ENCODE measurements around the gene ITGAE.

The ITGAE gene

DNA sequence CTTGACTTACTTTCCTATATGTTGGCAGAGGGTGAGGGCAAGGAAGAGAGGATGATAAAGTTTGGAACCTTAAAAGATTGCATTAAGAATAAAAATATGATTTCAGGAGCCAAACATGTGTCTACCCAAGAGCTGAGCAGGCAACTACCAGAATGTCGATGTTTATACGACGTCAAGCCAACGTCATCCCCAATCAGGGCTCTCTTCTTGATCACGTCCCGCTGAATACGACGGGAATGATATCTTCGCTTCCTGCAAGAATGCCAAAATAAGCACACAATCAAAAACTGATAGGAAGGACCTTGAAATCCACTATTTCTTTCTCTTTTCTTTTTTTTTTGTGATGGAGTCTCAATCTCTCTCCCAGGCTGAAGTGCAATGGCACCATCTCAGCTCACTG, 20.1 kb upstream of the ITGAE start:
- DNase-seq (ENCODE audit: low spot score) (no peak), FAIRE-seq (no peak)

DNA sequence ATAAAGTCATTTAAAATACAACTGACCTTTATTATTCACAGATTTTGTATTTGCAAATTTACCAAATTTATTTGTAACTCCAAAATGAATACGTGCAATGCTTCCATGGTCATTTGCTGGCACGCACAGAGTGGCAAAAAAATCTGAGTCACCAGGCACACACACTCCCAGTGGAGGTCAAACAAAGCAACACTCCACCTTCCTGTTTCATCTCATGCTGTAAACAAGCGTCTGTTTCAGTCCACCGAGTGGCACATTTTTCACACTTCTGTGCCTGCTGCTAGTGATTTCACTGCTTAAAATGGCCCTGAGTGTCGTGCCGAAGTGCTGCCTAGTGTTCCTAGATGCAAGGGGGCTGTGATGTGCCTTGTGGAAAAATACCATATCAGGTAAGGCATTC, 17.8 kb upstream of the ITGAE start:
- no peak for FAIRE-seq

DNA sequence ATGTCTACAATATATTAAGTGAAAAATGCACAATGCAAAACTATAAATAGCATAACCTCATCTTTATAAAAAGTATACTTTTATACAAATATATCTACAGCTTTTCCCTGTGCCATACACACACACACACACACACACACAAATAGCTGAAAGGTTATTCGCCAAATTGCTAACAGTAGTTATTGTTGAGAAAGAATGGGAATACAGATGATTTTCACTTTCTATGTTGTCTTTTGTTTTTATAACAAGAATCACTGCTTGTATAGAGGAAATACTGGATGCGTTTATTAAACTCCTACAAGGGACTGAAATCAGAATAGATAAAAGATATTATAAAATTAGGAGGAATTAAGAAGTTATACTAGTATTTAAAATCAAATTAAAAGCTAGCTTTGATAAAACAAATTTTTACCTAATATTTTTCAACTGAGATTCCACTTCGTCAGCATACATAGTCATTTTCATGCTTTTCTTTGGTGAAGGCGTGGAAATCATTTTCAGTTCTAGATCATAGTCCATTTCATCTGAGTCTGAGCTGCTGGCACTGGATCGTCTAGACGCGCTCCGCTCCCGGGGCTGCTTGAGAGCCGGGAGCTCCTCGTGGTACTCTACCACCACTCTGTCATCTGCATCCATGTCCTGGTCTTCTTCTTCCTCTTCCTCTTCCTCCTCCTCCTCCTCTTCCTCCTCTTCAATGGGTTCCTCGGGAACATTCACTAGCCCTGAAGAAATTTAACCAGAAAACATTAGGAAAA, 17.0 kb upstream of the ITGAE start:
- DNase-seq (ENCODE audit: low spot score): no peak
- no peak for FAIRE-seq

More for the DNA sequence above, 17.8 kb upstream of the ITGAE start:
- no peak for DNase-seq (ENCODE audit: low spot score)

DNA sequence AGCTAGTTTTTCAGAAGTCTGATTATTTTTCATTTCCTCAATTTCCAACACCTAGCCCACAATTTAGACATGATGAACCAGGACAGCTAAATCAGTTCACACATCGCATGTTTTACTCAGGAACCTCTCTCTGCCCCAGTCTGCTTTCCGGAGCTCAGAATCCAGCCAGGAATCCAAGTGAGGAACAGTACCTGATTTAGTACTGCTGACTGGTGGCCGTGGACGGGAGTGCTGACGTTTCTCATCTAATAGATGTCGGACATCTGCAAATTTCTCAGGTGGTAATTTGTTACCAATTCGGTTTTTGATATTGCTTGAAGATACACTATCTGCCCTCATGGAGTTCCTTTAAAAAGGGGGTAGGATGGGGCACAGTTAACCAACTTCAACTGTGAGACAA, 14.9 kb upstream of the ITGAE start:
- DNase-seq (ENCODE audit: low spot score) (no peak), FAIRE-seq (no peak)

DNA sequence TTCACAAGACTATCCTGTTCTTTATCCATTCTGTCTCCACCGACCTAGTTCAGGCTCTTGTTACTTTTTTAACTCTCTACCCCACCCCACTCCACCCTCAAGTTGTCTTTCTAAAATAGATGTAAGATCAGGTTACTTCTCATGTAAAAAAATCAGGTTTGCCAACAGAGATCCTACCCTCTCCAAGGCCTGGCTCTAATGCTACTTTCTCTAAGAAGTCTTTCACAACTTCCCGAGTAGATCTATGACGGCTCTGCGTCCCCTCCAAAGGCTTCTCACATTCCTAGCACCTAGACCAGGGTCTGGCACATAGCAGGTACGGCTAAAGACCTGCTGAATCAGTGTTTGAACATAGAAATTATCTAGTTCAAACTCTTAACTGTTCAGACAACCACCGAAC, 14.1 kb upstream of the ITGAE start:
- no peak for DNase-seq (ENCODE audit: low spot score)
- FAIRE-seq: no peak

DNA sequence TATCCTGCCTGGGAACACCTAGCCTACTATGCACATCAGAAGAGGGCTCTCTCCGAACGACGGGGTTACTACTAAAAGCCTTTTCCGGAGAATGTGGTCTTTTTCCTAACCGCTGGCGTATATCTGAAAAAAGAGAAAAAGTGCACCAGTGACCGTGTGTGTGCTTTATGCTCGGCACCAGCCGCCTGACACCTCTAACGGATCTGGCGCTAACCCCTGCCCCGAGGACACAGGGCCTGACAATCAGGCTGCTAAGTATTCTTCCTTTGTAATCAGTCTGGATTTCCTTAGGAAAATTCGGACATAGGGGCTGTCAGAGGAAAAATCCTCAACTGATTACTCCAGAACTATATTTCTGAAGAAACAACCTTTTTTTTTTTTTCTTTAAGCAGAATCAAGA, 13.4 kb upstream of the ITGAE start:
- DNase-seq (ENCODE audit: low spot score) (no peak), FAIRE-seq (no peak)

DNA sequence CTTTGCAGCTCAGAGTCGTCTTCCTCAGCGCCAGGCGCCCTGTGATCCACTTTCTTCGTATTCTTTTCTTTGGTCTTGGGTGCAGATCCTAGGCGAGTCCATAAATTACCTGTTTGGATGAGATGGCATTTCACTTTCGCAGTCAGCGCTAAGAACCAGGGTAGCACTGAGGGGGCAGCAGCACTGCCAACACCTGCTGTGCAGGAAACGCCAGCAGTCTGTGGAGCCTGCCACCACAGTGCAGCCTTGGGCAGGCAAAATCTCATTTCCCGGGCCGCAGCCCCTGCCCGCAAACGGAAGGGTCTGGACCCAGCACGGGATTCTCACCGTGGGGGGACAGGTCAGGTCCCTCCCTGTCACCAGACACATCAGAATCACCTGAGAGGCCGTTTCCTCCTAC, 12.2 kb upstream of the ITGAE start:
- DNase-seq (ENCODE audit: low spot score) (no peak), FAIRE-seq (no peak)

DNA sequence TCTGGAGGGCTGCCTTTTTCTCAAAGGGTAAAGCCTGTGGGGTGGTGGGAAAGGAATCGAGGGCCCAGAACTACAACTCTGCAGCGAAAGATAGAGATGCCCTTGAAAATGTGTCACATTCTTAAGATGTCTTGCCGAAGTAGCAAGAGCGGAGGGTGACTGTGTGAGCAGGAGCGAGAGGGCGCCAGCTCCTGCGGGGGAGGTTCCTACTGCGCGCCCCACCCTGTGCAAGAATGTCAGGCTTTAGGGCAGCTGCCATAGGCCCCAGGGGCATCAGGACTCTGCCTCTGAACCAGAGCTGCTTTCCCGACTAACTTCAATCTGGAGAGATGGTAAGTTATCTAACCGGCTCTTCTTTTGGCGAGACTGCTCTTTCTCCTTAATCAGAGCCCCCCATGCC, 11.8 kb upstream of the ITGAE start:
- DNase-seq (ENCODE audit: low spot score) (no peak), FAIRE-seq (no peak)

DNA sequence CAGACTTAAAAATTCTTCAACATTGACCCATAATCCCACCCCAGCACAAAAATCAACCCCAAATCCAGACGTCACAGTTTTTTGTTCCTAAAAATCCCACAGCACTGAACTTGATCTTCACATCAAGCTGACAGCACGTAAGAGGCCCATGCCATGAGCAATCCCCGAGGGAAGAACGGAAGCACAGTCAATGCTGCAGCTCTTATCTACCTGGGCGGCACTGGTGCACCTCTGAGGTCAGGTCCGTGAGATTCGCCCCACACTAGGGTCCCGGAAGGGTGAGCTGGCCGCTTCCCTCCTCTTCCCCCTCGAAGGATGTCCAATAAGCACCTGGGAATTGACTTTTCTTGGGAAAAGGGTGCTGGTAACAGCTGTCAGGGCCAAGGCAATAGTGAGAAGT, 11.3 kb upstream of the ITGAE start:
- DNase-seq (ENCODE audit: low spot score) (no peak), FAIRE-seq (no peak)

DNA sequence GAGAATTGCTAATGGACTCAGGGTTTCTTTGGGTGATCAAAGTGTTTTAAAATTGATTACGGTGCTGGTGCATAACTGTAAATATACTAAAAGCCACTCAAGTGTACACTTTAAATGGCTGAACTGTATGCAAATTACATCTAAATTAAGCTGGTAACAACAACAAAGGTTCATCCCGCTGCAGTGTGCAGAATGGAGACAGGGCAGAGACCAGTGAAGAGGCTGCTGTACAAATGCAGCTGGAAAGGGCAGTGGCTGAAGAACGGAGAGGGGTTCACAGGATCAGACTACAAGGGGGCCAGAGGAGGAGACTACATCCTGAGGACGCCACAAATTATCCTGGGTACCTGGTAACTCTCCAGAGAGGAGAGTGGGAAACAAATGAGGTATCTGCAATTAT, 9.0 kb upstream of the ITGAE start:
- FAIRE-seq: no peak
- no peak for DNase-seq (ENCODE audit: low spot score)

DNA sequence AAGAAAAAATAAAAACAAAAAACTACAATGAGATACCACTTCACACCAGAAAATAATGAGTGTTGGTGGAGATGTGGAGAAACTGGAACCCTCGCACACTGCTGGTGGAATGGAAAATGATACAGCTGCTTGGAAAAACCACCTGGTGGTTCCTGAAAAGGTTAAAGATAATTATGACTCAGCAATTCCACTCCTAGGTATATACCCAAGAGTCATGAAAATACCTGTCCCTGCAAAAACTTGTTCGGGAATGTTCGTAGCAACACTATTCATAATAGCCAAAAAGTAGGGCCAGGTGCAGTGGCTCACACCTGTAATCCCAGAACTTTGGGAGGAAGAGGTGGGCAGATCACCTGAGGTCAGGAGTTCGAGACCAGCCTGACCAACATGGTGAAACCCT, 8.1 kb upstream of the ITGAE start:
- FAIRE-seq (no peak), DNase-seq (ENCODE audit: low spot score) (no peak)

DNA sequence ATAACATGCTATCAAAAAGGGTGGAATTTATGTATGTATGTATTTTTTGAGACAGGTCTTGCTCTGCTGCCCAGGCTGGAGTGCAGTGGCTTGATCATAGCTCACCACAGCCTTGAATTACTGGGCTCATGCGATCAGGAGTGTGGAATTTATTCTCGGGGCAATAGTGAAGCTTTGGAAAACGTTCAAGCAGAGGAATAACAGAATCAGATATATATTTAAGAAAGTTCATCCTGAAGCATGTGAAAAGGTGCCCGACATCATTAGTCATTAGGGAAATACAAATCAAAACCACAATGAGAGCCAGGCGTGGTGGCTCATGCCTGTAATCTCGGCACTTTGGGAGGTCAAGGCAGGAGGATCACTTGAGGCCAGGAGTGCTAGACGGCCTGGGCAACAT, 7.7 kb upstream of the ITGAE start:
- DNase-seq (ENCODE audit: low spot score) (no peak), FAIRE-seq (no peak)

DNA sequence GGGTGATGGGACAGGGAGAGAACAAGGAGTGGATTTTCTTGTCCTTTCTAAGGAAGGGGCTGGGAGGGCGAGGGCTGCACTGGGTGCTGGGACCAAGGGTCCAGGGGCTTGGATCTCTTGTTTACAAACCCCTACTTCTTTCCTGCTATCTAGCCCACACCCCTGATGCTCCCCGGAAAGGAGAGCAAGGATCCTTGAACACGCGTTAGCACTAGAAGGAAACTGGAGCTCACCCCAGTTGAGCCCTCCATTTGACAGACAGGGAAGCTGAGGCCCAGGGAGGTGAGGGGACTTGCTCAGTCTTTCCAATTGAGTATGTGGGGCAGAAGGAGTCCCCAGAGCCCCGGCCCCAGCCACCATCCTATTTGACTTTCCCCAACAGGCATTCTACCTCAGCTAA, 4.6 kb upstream of the ITGAE start:
- FAIRE-seq (no peak), DNase-seq (ENCODE audit: low spot score) (no peak)

DNA sequence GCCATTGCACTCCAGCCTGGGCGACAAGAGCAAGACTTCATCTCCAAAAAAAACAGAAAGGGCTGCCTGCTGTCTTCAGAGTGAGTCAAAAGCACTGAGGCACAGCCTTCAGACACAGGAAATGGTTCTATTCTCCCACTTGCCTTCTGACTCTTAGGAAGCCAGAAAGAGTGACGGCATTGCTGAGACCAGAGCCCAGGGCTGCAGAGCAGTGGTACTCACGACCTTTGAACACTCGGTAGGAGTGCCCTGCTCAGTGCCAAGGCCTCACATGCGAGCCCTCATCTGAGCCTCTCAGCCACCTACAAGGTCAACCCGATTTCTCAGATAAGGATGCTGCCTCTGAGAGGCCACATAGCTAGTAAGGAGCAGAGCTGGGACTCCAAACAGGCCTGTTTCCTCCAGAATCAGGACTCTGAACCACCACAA, 3.5 kb upstream of the ITGAE start:
- no peak for FAIRE-seq
- DNase-seq (ENCODE audit: low spot score): no peak

DNA sequence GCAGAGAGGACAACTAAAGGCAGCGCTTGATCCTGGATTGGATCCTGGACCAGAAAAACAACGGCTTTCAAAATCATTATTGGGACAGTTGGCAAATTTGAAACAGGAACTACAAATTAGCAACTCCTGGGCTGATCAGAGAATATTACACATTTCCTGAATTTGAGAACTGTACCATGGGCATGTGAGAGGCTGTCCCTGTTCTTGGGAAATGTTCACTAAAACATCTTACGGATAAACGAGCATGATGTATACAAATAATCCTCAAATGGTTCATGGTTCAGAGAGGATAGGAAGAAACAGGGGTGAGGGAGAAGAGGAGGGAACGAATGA, 2.3 kb upstream of the ITGAE start:
- DNase-seq (ENCODE audit: low spot score) (no peak), FAIRE-seq (no peak)

DNA sequence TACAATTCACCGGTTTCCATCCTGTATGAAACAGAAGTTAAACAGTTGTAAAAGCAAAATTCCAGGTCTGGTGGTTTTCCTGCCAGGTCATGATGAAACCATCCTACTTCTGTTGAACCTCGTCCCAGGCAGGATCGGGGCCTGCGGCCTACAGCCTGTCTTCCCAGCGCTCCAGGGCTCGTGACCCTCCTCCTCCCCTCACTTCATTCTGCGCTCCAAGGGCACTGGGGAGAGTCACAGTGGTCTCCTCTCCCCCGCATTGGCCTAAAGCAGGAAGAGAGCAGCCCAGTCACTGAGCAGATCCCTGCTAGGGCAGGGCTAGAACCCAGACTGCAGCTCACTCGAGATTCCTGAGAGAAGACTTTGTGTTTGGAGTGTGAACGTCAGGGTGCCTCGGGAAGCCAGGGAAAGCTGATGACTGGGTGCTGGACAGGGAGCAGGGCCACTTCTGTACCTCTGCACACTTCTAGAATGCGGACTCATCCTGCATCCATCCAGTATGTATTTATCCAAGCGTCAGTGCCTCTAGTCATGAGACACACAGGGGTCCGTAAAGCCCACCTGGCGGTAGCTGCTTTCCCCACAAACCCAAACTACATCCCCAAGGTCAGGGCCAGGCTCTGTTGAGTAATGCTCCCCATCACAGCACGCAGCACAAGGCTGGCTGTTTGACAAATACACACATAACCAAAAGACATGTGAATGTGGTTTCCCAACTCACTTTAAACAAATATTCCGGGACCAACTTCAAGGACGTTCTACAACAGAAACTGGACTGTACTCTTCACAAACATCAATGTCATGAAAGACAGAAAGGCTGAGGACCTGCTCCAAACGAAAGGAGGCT, 1.7 kb upstream of the ITGAE start:
- FAIRE-seq (no peak), DNase-seq (ENCODE audit: low spot score) (no peak)

DNA sequence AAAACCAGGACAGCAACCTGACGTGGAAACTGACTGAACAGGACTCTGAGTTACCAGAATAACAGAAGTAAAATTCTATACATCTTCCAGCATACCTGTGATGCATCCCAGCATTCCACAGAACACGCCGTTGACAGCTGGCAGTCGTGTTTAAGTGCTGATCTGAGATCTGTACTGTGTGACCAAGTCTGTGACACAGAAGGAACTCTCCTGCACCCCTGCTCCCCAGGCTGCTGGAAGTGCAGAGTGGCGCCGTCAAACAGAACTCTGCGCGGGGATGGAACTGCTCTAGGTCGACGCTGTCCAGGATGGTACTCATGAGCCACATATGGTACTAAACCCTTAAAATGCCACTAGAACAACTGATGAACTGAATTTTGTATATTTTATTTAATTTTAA, 804 bp upstream of the ITGAE start:
- FAIRE-seq (no peak), DNase-seq (ENCODE audit: low spot score) (no peak)

DNA sequence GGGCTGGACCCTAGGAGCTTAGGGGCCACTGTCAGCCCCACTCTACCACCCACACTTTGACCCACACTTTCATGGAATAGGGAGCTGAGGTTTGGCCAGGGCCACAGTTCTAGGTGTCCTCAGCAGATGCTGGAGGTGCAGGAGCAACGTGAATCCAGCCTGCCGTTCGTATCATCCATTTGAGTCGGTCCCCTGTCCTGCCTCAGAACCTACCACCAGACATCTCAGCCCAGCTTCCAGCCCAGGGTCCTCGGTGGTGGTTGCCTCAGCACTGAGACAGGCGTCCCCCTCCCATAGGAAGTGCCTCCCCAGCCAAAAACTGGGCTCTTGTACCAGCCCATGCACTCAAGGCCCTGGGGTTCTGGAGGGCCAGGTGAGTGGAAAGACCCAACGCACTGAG, 359 bp upstream of the ITGAE start:
- FAIRE-seq: no peak

DNA sequence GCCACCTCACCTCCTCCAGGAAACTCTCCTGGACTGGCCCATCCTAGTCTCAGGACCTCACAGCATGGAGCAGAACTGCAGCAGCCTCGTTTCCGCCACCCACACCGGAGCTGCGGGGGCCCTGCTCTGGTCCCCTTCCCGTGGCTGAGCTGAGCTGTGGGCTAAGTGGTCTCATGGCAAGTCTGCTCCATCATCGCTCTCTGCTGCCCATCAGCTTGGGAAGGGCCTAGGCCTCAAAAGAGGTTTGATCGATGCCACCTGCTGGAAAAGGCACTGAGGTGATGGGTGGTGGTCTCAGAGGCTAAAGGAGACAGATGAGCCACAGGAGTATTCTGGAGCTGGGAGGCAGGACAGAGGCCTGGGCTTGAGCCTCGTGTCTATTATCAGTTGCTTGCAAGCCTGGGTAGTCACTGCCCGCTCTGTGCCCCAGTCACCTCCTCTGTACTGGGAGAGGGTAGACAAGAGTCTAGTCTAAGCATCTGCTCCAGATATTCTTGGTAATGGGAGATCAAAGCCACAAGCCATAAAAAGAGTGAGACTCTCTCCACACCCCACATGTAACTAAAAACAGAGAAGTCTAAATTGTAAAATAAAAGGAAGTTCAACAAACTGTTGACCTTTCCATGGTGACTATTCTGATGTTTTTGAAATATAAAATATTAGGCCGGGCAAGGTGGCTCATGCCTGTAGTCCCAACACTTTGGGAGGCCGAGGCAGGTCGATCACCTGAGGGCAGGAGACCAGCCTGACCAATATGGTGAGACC, 1.6 kb downstream of the ITGAE start:
- DNase-seq (ENCODE audit: low spot score): no peak
- no peak for FAIRE-seq

More for the DNA sequence above, 359 bp upstream of the ITGAE start:
- DNase-seq (ENCODE audit: low spot score): no peak

DNA sequence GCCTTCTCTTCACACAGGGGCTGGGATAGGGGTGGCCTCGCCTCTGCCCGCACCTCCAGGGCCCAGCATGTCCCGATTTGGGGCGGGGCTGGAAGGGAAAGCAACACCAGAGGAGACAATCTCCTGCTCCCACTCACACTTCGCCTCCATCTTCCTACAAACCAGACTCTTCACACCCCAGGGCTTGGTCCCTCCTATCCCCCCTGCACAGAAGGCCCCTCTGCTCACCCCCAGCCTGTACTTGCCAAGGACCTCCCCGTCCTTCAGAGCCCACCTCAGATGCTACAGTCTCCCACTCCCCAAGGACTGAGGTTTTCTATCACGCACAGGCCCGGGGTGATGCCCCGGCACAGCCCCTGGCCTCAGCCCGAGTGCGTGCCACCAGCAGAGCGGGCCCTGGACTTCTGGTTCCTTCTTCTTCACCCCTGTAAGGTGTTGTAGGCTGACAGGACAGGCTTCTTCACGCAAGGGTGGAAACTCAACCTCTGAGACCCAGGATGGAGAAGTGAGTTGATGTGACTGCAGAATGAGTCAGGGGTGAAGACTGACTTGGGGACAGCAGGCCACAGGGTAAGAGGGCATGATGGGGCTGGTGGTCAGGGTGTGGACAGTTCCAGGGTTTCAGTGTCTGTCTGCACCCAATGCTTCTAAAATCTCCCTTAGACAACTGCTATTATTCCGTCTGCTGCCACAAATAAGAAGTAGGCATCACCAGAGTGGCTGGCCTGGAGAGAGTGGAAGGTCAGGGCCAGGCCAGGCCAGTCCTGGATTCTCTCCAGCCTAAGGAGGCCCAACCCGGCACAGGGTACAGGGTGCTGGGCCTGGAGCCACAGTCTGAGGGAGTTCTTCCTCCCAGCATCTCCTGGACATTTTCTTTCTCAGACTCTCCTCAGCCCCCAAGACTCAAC, 2.5 kb downstream of the ITGAE start:
- FAIRE-seq: no peak
- DNase-seq (ENCODE audit: low spot score): no peak

DNA sequence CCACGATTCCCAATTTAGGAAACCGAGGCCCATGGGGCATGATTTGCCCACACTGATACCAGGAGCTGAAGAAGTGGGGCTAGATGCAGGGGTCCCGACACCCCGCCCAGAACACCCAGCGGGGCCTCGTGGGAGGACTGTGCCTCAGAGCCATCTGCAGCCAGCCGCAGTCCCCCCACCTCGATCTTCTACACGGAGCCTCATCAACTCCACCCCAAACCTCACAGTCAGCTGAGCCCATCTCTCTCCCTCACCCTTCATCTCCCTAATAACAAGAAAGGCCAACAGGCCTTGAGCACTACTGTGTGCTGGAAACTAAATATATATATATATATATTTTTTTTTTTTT, 4.2 kb downstream of the ITGAE start:
- DNase-seq (ENCODE audit: low spot score) (no peak), FAIRE-seq (no peak)

All from urothelium cell line (cell line).